ENCODE measurements around the gene ARL16.
A peak's percentile ranks its signal among the peaks of the same experiment; 100 is the strongest.

The ARL16 gene

DNA sequence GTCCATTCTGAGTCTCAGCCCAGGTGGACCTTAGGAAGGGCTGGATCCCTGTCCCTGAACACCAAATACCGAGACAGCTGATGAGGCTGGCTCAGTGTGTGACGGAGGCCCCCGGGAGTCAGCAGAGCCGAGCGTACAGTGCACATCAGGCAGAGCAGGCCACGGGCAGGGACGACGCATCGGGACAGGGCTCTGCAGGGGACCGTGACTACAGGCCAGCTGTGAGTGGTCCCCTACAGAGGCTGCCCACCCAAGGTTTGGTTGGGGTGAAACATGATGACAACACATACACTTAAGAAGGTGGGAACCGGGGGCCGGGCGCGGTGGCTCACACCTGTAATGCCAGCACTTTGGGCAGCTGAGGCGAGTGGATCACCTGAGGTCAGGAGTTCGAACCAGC is 10.6 kb downstream of the ARL16 start:
- no peak overlapping the region for H3K4me3 ChIP-seq (ENCODE audit: low read depth, low read length)
- peaks cover 41% of the 10 kb centered on the region for H3K36me3 ChIP-seq
- DNase-seq = no peak
- no peaks in the 10 kb centered on the region for H3K4me1 ChIP-seq
- H3K9me3 ChIP-seq = no peaks in the 10 kb centered on the region
- no peak for TF ChIP-seq CTCF (IDR thresholded peaks at IDR 0.05; ENCODE audit: low read depth, low read length)
- no peaks in the 10 kb centered on the region for H3K27me3 ChIP-seq

DNA sequence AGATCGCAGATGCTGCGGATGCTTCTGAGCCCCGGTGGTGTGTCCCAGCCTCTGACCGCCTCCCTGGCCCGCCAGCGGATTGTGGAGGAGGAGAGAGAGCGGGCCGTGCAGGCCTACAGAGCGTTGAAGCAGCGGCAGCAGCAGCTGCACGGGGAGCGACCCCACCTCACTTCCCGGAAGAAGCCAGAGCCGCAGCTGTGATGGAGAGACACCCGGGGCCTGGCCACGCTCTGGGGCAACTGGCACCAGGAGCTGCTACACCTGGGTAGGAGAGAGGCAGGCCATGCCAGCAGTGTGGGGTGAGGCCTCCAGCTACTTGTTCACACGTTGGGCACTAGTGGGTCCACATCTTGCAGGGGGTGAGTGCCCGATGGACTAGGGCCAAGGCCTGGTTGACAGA is 11.1 kb downstream of the ARL16 start:
- Histone ChIP-seq H3K4me3 (ENCODE audit: low read depth, low read length) (no peak overlapping the region), H3K27me3 (no peaks in the 10 kb centered on the region), H3K36me3 (peaks cover 43% of the 10 kb centered on the region), H3K4me1 (no peaks in the 10 kb centered on the region), H3K9me3 (no peaks in the 10 kb centered on the region)
- no peak for TF ChIP-seq CTCF (IDR thresholded peaks at IDR 0.05; ENCODE audit: low read depth, low read length)
- DNase-seq = no peak

DNA sequence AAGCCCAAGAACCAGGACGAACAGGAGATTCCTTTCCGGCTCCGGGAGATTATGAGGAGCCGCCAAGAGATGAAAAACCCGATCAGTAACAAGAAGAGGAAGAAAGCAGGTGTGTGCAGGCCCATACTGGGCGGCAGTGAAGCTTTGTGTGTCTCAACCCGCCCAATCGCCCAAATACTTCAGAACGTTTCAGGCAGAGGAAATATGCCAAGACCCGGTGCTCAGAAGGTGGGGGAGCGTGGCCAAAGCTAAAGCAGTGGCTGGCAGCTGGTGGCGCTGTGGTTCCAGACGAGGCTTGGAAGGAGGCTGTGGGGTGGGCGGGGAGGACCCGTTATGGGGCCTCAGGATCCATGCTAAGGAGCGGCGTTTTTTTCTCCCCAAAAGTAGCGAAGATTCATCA is 15.8 kb downstream of the ARL16 start:
- Histone ChIP-seq H3K9me3 (no peaks in the 10 kb centered on the region), H3K27me3 (no peaks in the 10 kb centered on the region), H3K36me3 (peaks cover 50% of the 10 kb centered on the region), H3K4me1 (no peaks in the 10 kb centered on the region), H3K4me3 (ENCODE audit: low read depth, low read length) (peak overlapping the region; percentile 78; the same call in 1 of the 2 replicates)
- TF ChIP-seq CTCF (IDR thresholded peaks at IDR 0.05; ENCODE audit: low read depth, low read length) = no peak
- DNase-seq = no peak

- DNase-seq = peak; percentile 98
- H3K4me3 ChIP-seq (ENCODE audit: low read depth, low read length) = peak within 1 kb of the TSS; percentile 78
- no peak for TF ChIP-seq CTCF (IDR thresholded peaks at IDR 0.05; ENCODE audit: low read depth, low read length)
- H3K4me1 ChIP-seq = no peaks in the 10 kb centered on the region
- H3K27me3 ChIP-seq = no peaks in the 10 kb centered on the region
- H3K36me3 ChIP-seq = peaks cover 39% of the 10 kb centered on the region
- H3K9me3 ChIP-seq = no peaks in the 10 kb centered on the region
Measured at GRCh38 chr17:81666342-81667191, 17.0 kb downstream of the ARL16 start, which contains the start of the genes CCDC137 and OXLD1. CCDC137 (plus strand) TSS chr17:81666737; CDS start chr17:81666767, 30 bp downstream. OXLD1 (minus strand) TSS chr17:81666605; CDS start chr17:81666577, 28 bp downstream.

- TF ChIP-seq CTCF (IDR thresholded peaks at IDR 0.05; ENCODE audit: low read depth, low read length) = no peak
- H3K27me3 ChIP-seq = no peaks in the 10 kb centered on the region
- DNase-seq = no peak
- peak overlapping the region; percentile 78 for H3K4me3 ChIP-seq (ENCODE audit: low read depth, low read length)
- no peaks in the 10 kb centered on the region for H3K9me3 ChIP-seq
- no peaks in the 10 kb centered on the region for H3K4me1 ChIP-seq
- H3K36me3 ChIP-seq = peaks cover 34% of the 10 kb centered on the region
Measured at GRCh38 chr17:81666092-81666341, 17.6 kb downstream of the ARL16 start.
